HepG2 (cell line): Measurements from ENCODE around the gene TSNAX. TPM values are rescaled to one million over a fixed set of nuclear protein-coding genes. Genes with fewer than 3 reads are reported as not detected.

Source experiments
- ATAC-seq: fragments of 200-7000 bp; cut with Tn5 transposase; 3 replicates; pipeline ENCODE4 v1.9.1; 2020; ENCODE audit warnings: mild to moderate bottlenecking, moderate library complexity
- BruUV-seq: library from RNA; stranded (reverse); fragments of 400-500 nt; replicated peaks from 2 replicates; lab custom pipeline; 2021; lab: Mats Ljungman, UMichigan
- CTCF ChIA-PET: fragments of 300-600 bp; formaldehyde crosslinking; extraction: SDS; loops from one replicate; lab custom pipeline; 2021; ENCODE audit warnings: low total read pairs, inconsistent platforms, low intra/inter-chr PET ratio; lab: Yijun Ruan, JAX
- POLR2A ChIA-PET: fragments of 350-600 bp; sonication (Branson Sonifier 250); formaldehyde crosslinking; loops from one replicate; lab custom pipeline; 2020; ENCODE audit warnings: antibody characterized with exemption, inconsistent platforms; lab: Yijun Ruan, JAX
- DNase-seq: peaks from one replicate; pipeline ENCODE4 v3.0.0-alpha.2; 2015; ENCODE audit warnings: low spot score
- FAIRE-seq: peaks from 3 replicates; lab custom pipeline; 2011; peaks lifted over from hg19 to GRCh38; lab: Jason Lieb, UNC
- H2AFZ ChIP-seq: one replicate; pipeline ENCODE4 v1.6.1; 2011; ENCODE audit warnings: low read length, inconsistent platforms
- H3K27ac ChIP-seq: fragments of 300-600 bp; 3 replicates; pipeline ENCODE4 v1.8.0; 2011; ENCODE audit warnings: mixed run types, mild to moderate bottlenecking, mixed read lengths, low read length, inconsistent platforms; ENCODE audit not compliant: insufficient read depth; ENCODE audit errors: extremely low read length
- H3K27me3 ChIP-seq, 2 experiments: fragments of 200-600 bp in 1 of 2; 2 replicates in 1 of 2; 3 replicates in 1 of 2; pipeline versions ENCODE4 v1.6.0 to v1.8.0; 2011; ENCODE audit warnings: low read length in 2 of 2, mild to moderate bottlenecking in 2 of 2, moderate library complexity in 2 of 2, inconsistent platforms in 1 of 2; ENCODE audit not compliant: insufficient read depth in 2 of 2, control insufficient read depth in 1 of 2
- H3K36me3 ChIP-seq, 2 experiments: fragments of 200-600 bp in 1 of 2; replicated peaks in 1 of 2; 2 replicates in 1 of 2; 3 replicates in 1 of 2; pipeline versions ENCODE4 v1.5.1 to v1.8.0; 2011; ENCODE audit warnings: low read length in 2 of 2, inconsistent platforms in 1 of 2; ENCODE audit not compliant: insufficient read depth in 2 of 2, control insufficient read depth in 1 of 2
- H3K4me1 ChIP-seq: 2 replicates; pipeline ENCODE4 v1.5.1; 2012; ENCODE audit warnings: low read length, inconsistent platforms; ENCODE audit not compliant: insufficient read depth
- H3K4me2 ChIP-seq: 2 replicates; pipeline ENCODE4 v1.6.0; 2011; ENCODE audit warnings: low read depth, low read length, inconsistent platforms
- H3K4me3 ChIP-seq, 3 experiments: fragments of 200-600 bp in 1 of 3; sonication (generic), shearing (Covaris generic) in 1 of 3; replicated peaks in 1 of 3; 2 replicates each; pipeline ENCODE4 v1.5.1; 2011 to 2016; ENCODE audit warnings: low read length in 3 of 3, inconsistent platforms in 2 of 3, low read depth in 2 of 3, mild to moderate bottlenecking in 2 of 3, control low read depth in 1 of 3, mixed read lengths in 1 of 3; ENCODE audit not compliant: insufficient read depth in 1 of 3
- H3K79me2 ChIP-seq: one replicate; pipeline ENCODE4 v1.6.1; 2011; ENCODE audit warnings: low read length, inconsistent platforms; ENCODE audit not compliant: insufficient read depth
- H3K9ac ChIP-seq: 2 replicates; pipeline ENCODE4 v1.6.0; 2011; ENCODE audit warnings: mild to moderate bottlenecking, low read depth, low read length, inconsistent platforms; ENCODE audit not compliant: insufficient read depth
- H3K9me3 ChIP-seq: 2 replicates; pipeline ENCODE4 v1.5.1; 2012; ENCODE audit warnings: mild to moderate bottlenecking, low read length
- H4K20me1 ChIP-seq: 2 replicates; pipeline ENCODE4 v1.6.0; 2011; ENCODE audit warnings: inconsistent platforms, mild to moderate bottlenecking, low read length, moderate library complexity; ENCODE audit not compliant: insufficient read depth
- ADNP ChIP-seq: sonication (generic); formaldehyde crosslinking; IDR thresholded peaks from 2 replicates; pipeline ENCODE4 v1.4.0; 2020; ENCODE audit warnings: missing genetic modification reagents
- AKAP8 ChIP-seq: sonication (generic); formaldehyde crosslinking; IDR thresholded peaks from 2 replicates; pipeline ENCODE4 v1.5.1; 2020; ENCODE audit warnings: mild to moderate bottlenecking, missing genetic modification reagents
- CREB1 ChIP-seq, 2 experiments: fragments of 450-650 bp in 1 of 2; IDR thresholded peaks; 2 replicates each; pipeline ENCODE4 v1.6.1; 2016 to 2017; ENCODE audit warnings: control low read depth in 1 of 2, mild to moderate bottlenecking in 1 of 2, missing compliant biosample characterization in 1 of 2, missing genetic modification characterization in 1 of 2
- DPF2 ChIP-seq: sonication (generic); formaldehyde crosslinking; IDR thresholded peaks from 2 replicates; pipeline ENCODE4 v1.4.0; 2020; ENCODE audit warnings: mild to moderate bottlenecking, low read depth, missing genetic modification reagents, borderline replicate concordance
- ISL2 ChIP-seq: sonication (generic); formaldehyde crosslinking; IDR thresholded peaks from 2 replicates; pipeline ENCODE4 v1.5.0; 2020; ENCODE audit warnings: missing genetic modification reagents
- KLF15 ChIP-seq: sonication (generic); formaldehyde crosslinking; IDR thresholded peaks from 2 replicates; pipeline ENCODE4 v1.8.1; 2023; ENCODE audit warnings: borderline replicate concordance, mild to moderate bottlenecking, inconsistent platforms, missing genetic modification reagents, mixed read lengths
- MTA3 ChIP-seq: sonication (generic); formaldehyde crosslinking; IDR thresholded peaks from 2 replicates; pipeline ENCODE4 v1.4.0; 2020; ENCODE audit warnings: missing genetic modification reagents
- MXI1 ChIP-seq: IDR thresholded peaks from 3 replicates; pipeline ENCODE4 v1.6.1; 2012; ENCODE audit warnings: low read depth, low read length, inconsistent platforms, borderline replicate concordance
- PHF21A ChIP-seq: sonication (generic); formaldehyde crosslinking; IDR thresholded peaks from 2 replicates; pipeline ENCODE4 v1.5.0; 2020; ENCODE audit warnings: mild to moderate bottlenecking, missing genetic modification reagents
- PITX1 ChIP-seq: sonication (generic); formaldehyde crosslinking; IDR thresholded peaks from 2 replicates; pipeline ENCODE4 v1.5.1; 2020; ENCODE audit warnings: mild to moderate bottlenecking, missing genetic modification reagents
- SSRP1 ChIP-seq: IDR thresholded peaks from 2 replicates; pipeline ENCODE4 v1.6.1; 2016; ENCODE audit warnings: control low read depth
- WGBS: methylation state at CpG from one replicate; pipeline ENCODE4 v1.1.6; 2017; ENCODE audit warnings: low lambda C conversion rate; 5-methylcytosine and 5-hydroxymethylcytosine counted together
- in situ Hi-C: cut with HindIII; loops from 2 replicates; pipeline ENCODE4 v1.10.0; 2017; ENCODE audit warnings: low pct_unique_long_range_greater_than_20kb; ENCODE audit not compliant: extremely low pct_ligation_motif_present
- intact Hi-C: fragments of 100-400 bp; cut with micrococcal nuclease; formaldehyde crosslinking; loops from one replicate; pipeline ENCODE4 v1.10.0; 2022; ENCODE audit not compliant: unreplicated experiment
- polyA plus RNA-seq, 8 experiments: library from polyadenylated mRNA; depleted of rRNA in 3 of 8; stranded (reverse) in 7 of 8; unstranded in 1 of 8; fragments of >200 nt; fragmentation: Illumina TruSeq in 4 of 8; extraction: Trizol in 4 of 8; gene quantifications; 2 replicates each; pipeline versions ENCODE4 v1.2.1 to v1.2.3, GENCODE V29; 2011 to 2016; ENCODE audit warnings: low read depth in 4 of 8, missing spikeins in 1 of 8, mixed read lengths in 1 of 8; ENCODE audit not compliant: insufficient read depth in 1 of 8
- total RNA-seq, 5 experiments: library from RNA; depleted of rRNA; stranded (reverse); fragments of >200 nt; fragmentation: Illumina TruSeq; extraction: Trizol; gene quantifications; 2 replicates each; pipeline ENCODE4 v1.2.3, GENCODE V29; 2016; ENCODE audit warnings: low read depth in 1 of 5
- TF ChIP-seq, protein P1 (sequence below): sonication (generic); formaldehyde crosslinking; IDR thresholded peaks from 2 replicates; pipeline ENCODE4 v1.9.0; 2021; ENCODE audit warnings: mild to moderate bottlenecking, missing genetic modification reagents
- TF ChIP-seq, protein P2 (sequence below): sonication (generic); formaldehyde crosslinking; IDR thresholded peaks from 2 replicates; pipeline ENCODE4 v1.5.1; 2020; ENCODE audit warnings: mild to moderate bottlenecking, missing genetic modification reagents

Gene TSNAX
- total and polyA plus RNA-seq, 2 of the 13 experiments (the other 11 are each of a cell fraction or from before 2014, with no cell fraction given): 13.2 to 46.2 TPM

DNA sequence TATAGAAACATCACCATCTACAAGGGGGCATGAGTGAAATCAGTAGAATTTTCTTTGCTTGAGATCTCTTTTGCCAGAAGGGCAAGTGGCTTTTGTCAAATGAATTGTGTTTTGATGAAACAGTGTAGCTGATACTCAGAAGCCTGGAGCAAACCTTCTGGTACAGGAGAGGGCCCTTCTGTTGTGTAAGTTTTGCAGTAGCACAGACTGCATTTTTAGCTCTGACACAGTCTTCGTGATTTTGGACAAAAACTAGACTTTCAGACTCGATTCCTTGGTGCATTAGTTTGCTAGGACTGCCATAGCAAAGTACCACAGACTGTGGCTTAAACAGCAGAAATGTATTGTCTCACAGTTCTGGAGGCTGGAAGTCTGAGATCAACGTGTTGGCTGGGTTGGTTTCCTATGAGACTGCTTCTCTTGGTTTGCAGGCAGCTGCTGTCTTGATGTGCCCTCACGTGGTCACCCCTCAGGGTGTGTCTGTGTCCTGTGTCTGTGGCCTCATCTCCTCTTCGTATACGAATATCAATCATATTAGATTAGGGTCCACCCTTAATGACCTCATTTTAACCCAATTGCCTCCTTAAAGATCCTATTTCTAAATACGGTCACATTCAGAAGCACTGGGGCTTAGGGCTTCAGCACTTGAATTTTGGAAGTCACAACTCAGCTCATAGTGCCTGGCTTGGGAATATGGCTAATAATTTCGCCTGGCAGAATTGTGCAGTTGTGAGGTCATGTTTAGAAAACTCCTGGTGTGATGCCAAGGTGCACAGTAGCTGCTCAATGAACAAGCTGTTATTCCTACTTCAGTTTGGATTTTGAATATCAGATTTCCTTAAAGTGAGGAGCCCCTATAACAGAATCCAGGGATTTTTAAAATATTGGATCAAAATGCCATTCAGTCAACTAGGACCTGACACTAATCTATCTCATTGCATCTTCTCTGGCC lies 77.0 kb downstream of the TSNAX start (continued):
- TF ChIP-seq PITX1 (no peak), AKAP8 (CRISPR knock-in tag) (no peak)

DNA sequence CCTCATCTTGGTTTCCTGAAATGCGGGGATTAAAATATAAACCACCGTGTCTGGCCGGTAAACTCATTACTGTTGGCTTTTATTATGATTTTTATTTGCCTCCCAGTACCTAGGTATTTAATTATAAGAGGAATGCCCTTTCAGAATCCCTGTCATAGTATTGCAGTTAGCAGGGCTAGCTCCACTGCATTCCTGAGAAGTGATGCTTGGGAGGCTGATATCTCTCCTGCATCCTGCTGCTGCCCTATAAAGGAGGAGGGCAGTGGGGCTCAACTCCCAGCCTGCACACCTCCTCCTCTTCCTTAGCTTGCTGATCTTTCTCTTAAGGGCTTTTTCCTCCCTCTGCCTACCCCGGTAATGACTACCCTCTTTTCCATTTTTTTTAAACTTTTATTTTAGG lies 78.2 kb downstream of the TSNAX start:
- Histone ChIP-seq H3K4me3 (no peak overlapping the region), H4K20me1 (no peaks in the 10 kb centered on the region), H3K4me1 (peaks cover 12% of the 10 kb centered on the region; the same call in 1 of the 2 replicates), H3K36me3 (no peaks in the 10 kb centered on the region), H3K4me2 (no peak overlapping the region), H3K27me3 (no peaks in the 10 kb centered on the region), H2AFZ (no peak overlapping the region), H3K27ac (no peak overlapping the region), H3K79me2 (no peaks in the 10 kb centered on the region), H3K9ac (no peak overlapping the region), H3K9me3 (no peaks in the 10 kb centered on the region)
- BruUV-seq: no TSS peak
- WGBS: 47% methylated on average over 4 of the region's 4 CpGs
- CTCF ChIA-PET: no interaction called here
- intact Hi-C loops: no loop called here
- DNase-seq (no peak), ATAC-seq (no peak), FAIRE-seq (no peak)
- in situ Hi-C loops: no loop called here
- POLR2A ChIA-PET: no interaction called here
- TF ChIP-seq MTA3 (CRISPR knock-in tag) (no peak), KLF15 (CRISPR knock-in tag) (no peak), CREB1 (IDR thresholded peaks at IDR 0.05) (no peak), CREB1 (CRISPR knock-in tag; IDR thresholded peaks at IDR 0.05) (no peak), PHF21A (CRISPR knock-in tag) (no peak), DPF2 (CRISPR knock-in tag) (no peak), ISL2 (no peak), SSRP1 (CRISPR knock-in tag) (no peak), ADNP (no peak), MXI1 (no peak)
- TF ChIP-seq, protein P1, sequence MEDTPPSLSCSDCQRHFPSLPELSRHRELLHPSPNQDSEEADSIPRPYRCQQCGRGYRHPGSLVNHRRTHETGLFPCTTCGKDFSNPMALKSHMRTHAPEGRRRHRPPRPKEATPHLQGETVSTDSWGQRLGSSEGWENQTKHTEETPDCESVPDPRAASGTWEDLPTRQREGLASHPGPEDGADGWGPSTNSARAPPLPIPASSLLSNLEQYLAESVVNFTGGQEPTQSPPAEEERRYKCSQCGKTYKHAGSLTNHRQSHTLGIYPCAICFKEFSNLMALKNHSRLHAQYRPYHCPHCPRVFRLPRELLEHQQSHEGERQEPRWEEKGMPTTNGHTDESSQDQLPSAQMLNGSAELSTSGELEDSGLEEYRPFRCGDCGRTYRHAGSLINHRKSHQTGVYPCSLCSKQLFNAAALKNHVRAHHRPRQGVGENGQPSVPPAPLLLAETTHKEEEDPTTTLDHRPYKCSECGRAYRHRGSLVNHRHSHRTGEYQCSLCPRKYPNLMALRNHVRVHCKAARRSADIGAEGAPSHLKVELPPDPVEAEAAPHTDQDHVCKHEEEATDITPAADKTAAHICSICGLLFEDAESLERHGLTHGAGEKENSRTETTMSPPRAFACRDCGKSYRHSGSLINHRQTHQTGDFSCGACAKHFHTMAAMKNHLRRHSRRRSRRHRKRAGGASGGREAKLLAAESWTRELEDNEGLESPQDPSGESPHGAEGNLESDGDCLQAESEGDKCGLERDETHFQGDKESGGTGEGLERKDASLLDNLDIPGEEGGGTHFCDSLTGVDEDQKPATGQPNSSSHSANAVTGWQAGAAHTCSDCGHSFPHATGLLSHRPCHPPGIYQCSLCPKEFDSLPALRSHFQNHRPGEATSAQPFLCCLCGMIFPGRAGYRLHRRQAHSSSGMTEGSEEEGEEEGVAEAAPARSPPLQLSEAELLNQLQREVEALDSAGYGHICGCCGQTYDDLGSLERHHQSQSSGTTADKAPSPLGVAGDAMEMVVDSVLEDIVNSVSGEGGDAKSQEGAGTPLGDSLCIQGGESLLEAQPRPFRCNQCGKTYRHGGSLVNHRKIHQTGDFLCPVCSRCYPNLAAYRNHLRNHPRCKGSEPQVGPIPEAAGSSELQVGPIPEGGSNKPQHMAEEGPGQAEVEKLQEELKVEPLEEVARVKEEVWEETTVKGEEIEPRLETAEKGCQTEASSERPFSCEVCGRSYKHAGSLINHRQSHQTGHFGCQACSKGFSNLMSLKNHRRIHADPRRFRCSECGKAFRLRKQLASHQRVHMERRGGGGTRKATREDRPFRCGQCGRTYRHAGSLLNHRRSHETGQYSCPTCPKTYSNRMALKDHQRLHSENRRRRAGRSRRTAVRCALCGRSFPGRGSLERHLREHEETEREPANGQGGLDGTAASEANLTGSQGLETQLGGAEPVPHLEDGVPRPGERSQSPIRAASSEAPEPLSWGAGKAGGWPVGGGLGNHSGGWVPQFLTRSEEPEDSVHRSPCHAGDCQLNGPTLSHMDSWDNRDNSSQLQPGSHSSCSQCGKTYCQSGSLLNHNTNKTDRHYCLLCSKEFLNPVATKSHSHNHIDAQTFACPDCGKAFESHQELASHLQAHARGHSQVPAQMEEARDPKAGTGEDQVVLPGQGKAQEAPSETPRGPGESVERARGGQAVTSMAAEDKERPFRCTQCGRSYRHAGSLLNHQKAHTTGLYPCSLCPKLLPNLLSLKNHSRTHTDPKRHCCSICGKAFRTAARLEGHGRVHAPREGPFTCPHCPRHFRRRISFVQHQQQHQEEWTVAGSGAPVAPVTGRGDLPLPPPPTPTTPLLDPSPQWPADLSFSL: no peak
- TF ChIP-seq, protein P2, sequence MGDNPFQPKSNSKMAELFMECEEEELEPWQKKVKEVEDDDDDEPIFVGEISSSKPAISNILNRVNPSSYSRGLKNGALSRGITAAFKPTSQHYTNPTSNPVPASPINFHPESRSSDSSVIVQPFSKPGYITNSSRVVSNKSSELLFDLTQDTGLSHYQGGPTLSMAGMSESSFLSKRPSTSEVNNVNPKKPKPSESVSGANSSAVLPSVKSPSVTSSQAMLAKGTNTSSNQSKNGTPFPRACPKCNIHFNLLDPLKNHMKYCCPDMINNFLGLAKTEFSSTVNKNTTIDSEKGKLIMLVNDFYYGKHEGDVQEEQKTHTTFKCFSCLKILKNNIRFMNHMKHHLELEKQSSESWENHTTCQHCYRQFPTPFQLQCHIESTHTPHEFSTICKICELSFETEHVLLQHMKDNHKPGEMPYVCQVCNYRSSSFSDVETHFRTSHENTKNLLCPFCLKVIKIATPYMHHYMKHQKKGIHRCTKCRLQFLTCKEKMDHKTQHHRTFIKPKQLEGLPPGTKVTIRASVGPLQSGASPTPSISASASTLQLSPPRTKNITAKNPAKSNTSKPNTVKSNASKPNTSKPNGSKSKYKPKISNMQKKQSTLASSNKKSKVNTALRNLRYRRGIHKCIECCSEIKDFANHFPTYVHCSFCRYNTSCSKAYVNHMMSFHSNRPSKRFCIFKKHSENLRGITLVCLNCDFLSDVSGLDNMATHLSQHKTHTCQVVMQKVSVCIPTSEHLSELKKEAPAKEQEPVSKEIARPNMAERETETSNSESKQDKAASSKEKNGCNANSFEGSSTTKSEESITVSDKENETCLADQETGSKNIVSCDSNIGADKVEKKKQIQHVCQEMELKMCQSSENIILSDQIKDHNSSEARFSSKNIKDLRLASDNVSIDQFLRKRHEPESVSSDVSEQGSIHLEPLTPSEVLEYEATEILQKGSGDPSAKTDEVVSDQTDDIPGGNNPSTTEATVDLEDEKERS: no peak
